GM23338 (cell line): Measurements from ENCODE around the gene LEMD2. TPM values are rescaled to one million over a fixed set of nuclear protein-coding genes. Genes with fewer than 3 reads are reported as not detected.

ENCODE experiments used
- ATAC-seq: fragments of 200-7000 bp; cut with Tn5 transposase; 3 replicates; pipeline ENCODE4 v1.9.1; 2020
- DNase-seq: peaks from one replicate; pipeline ENCODE4 v3.0.0-alpha.2; 2015; ENCODE audit warnings: low spot score
- H2AFZ ChIP-seq: fragments of 200-600 bp; sonication (generic); 2 replicates; pipeline ENCODE4 v1.8.0; 2016; ENCODE audit warnings: antibody characterized with exemption, mild to moderate bottlenecking, moderate library complexity
- H3F3A ChIP-seq: fragments of 200-600 bp; sonication (generic); replicated peaks from 2 replicates; pipeline ENCODE4 v1.8.0; 2017; ENCODE audit warnings: antibody characterized with exemption, mixed run types, low read depth
- H3K27ac ChIP-seq: fragments of 200-600 bp; sonication (generic); 2 replicates; pipeline ENCODE4 v1.6.1; 2016; ENCODE audit warnings: low read depth
- H3K27me3 ChIP-seq: fragments of 200-600 bp; sonication (generic); 2 replicates; pipeline ENCODE4 v1.8.0; 2016; ENCODE audit warnings: mild to moderate bottlenecking, mixed run types, moderate library complexity; ENCODE audit not compliant: insufficient read depth
- H3K36me3 ChIP-seq: fragments of 200-600 bp; sonication (generic); 2 replicates; pipeline ENCODE4 v1.8.0; 2016; ENCODE audit warnings: mild to moderate bottlenecking; ENCODE audit not compliant: insufficient read depth
- H3K4me1 ChIP-seq: fragments of 200-600 bp; sonication (generic); 2 replicates; pipeline ENCODE4 v1.8.0; 2016; ENCODE audit warnings: mild to moderate bottlenecking, moderate library complexity; ENCODE audit not compliant: insufficient read depth
- H3K4me2 ChIP-seq: fragments of 200-600 bp; sonication (generic); 2 replicates; pipeline ENCODE4 v1.7.1; 2017; ENCODE audit warnings: mixed run types
- H3K4me3 ChIP-seq: fragments of 200-600 bp; sonication (generic); 2 replicates; pipeline ENCODE4 v1.6.1; 2016; ENCODE audit warnings: mixed run types
- H3K79me2 ChIP-seq: fragments of 200-600 bp; sonication (generic); replicated peaks from 2 replicates; pipeline ENCODE4 v1.8.0; 2017; ENCODE audit warnings: mild to moderate bottlenecking; ENCODE audit not compliant: insufficient read depth
- H3K9me2 ChIP-seq: fragments of 200-600 bp; sonication (generic); 2 replicates; pipeline ENCODE4 v1.8.0; 2017; ENCODE audit not compliant: insufficient read depth
- H4K20me1 ChIP-seq: fragments of 200-600 bp; sonication (generic); replicated peaks from 2 replicates; pipeline ENCODE4 v1.8.0; 2017; ENCODE audit warnings: mild to moderate bottlenecking; ENCODE audit not compliant: insufficient read depth
- H3K27ac Mint-ChIP-seq: 2 replicates; pipeline ENCODE4 v1.8.0; 2020; ENCODE audit warnings: inconsistent platforms, mild to moderate bottlenecking, moderate library complexity, mixed read lengths
- H3K27me3 Mint-ChIP-seq: 3 replicates; pipeline ENCODE4 v1.8.0; 2022; ENCODE audit warnings: low read depth, mild to moderate bottlenecking, moderate library complexity, mixed read lengths, inconsistent platforms; ENCODE audit not compliant: insufficient read depth, poor library complexity
- H3K36me3 Mint-ChIP-seq: 3 replicates; pipeline ENCODE4 v1.8.0; 2021; ENCODE audit warnings: low read depth, mild to moderate bottlenecking, inconsistent platforms, moderate library complexity, mixed read lengths
- H3K4me1 Mint-ChIP-seq: 3 replicates; pipeline ENCODE4 v1.8.0; 2020; ENCODE audit warnings: mild to moderate bottlenecking, inconsistent platforms, mixed read lengths
- H3K4me3 Mint-ChIP-seq: 3 replicates; pipeline ENCODE4 v1.8.0; 2021; ENCODE audit warnings: moderate library complexity, mild to moderate bottlenecking, inconsistent platforms, mixed read lengths
- H3K9me3 Mint-ChIP-seq: 3 replicates; pipeline ENCODE4 v1.8.0; 2020; ENCODE audit warnings: moderate library complexity, mild to moderate bottlenecking, inconsistent platforms, mixed read lengths
- CREB1 ChIP-seq: fragments of 250-450 bp; sonication (Bioruptor Pico); IDR thresholded peaks from 2 replicates; pipeline ENCODE4 v1.5.0; 2020; ENCODE audit warnings: low read depth, mild to moderate bottlenecking, moderate library complexity
- EZH2 ChIP-seq: fragments of 200-600 bp; sonication (generic); IDR thresholded peaks from one replicate; pipeline ENCODE4 v1.8.0; 2017; ENCODE audit warnings: antibody characterized with exemption, mild to moderate bottlenecking, low read depth; ENCODE audit not compliant: unreplicated experiment
- JUNB ChIP-seq: IDR thresholded peaks from one replicate; pipeline ENCODE4 v1.6.1; 2016; ENCODE audit warnings: antibody characterized with exemption; ENCODE audit not compliant: unreplicated experiment
- NANOG ChIP-seq: IDR thresholded peaks from 2 replicates; pipeline ENCODE4 v1.6.1; 2016; ENCODE audit warnings: antibody characterized with exemption, borderline replicate concordance
- STAT1 ChIP-seq: IDR thresholded peaks from one replicate; pipeline ENCODE4 v1.6.1; 2016; ENCODE audit warnings: antibody characterized with exemption; ENCODE audit not compliant: unreplicated experiment
- ZNF114 ChIP-seq: fragments of 250-450 bp; sonication (Bioruptor Pico); IDR thresholded peaks from 2 replicates; pipeline ENCODE4 v1.5.0; 2020; ENCODE audit warnings: mild to moderate bottlenecking, moderate library complexity
- ZNF331 ChIP-seq: fragments of 250-450 bp; sonication (Bioruptor Pico); IDR thresholded peaks from 2 replicates; pipeline ENCODE4 v1.5.0; 2020; ENCODE audit warnings: low read depth, mild to moderate bottlenecking, moderate library complexity
- polyA plus RNA-seq: library from polyadenylated mRNA; unstranded; fragments of >200 nt; fragmentation: Nextera tagmentation; extraction: Ambion mirVana; gene quantifications from 2 replicates; pipeline ENCODE4 v1.2.1, GENCODE V29; 2016
- total RNA-seq: library from RNA; depleted of rRNA; stranded (reverse); fragments of >200 nt; shearing (Covaris generic); gene quantifications from 2 replicates; pipeline ENCODE4 v1.2.3, GENCODE V29; 2014
- TF ChIP-seq, protein P1 (sequence below): IDR thresholded peaks from 2 replicates; pipeline ENCODE4 v1.6.1; 2016; ENCODE audit warnings: antibody characterized with exemption
- TF ChIP-seq, protein P2 (sequence below): fragments of 250-450 bp; sonication (Bioruptor Pico); IDR thresholded peaks from 2 replicates; pipeline ENCODE4 v1.5.0; 2020; ENCODE audit warnings: mild to moderate bottlenecking, moderate library complexity
- TF ChIP-seq, protein P3 (sequence below): IDR thresholded peaks from one replicate; pipeline ENCODE4 v1.6.1; 2018; ENCODE audit warnings: antibody characterized with exemption; ENCODE audit not compliant: unreplicated experiment
- TF ChIP-seq, protein P4 (sequence below), 2 experiments: fragments of 200-600 bp in 1 of 2; sonication (generic) in 1 of 2; conservative IDR thresholded peaks; 2 replicates each; pipeline versions ENCODE4 v1.5.1 to v1.6.1; 2016 to 2017; ENCODE audit warnings: antibody characterized with exemption in 2 of 2, low read depth in 2 of 2, mild to moderate bottlenecking in 2 of 2, moderate library complexity in 1 of 2

Gene LEMD2
- total and polyA plus RNA-seq, 2 experiments from 2014 or later, result 28.6 to 64.7 TPM

DNA sequence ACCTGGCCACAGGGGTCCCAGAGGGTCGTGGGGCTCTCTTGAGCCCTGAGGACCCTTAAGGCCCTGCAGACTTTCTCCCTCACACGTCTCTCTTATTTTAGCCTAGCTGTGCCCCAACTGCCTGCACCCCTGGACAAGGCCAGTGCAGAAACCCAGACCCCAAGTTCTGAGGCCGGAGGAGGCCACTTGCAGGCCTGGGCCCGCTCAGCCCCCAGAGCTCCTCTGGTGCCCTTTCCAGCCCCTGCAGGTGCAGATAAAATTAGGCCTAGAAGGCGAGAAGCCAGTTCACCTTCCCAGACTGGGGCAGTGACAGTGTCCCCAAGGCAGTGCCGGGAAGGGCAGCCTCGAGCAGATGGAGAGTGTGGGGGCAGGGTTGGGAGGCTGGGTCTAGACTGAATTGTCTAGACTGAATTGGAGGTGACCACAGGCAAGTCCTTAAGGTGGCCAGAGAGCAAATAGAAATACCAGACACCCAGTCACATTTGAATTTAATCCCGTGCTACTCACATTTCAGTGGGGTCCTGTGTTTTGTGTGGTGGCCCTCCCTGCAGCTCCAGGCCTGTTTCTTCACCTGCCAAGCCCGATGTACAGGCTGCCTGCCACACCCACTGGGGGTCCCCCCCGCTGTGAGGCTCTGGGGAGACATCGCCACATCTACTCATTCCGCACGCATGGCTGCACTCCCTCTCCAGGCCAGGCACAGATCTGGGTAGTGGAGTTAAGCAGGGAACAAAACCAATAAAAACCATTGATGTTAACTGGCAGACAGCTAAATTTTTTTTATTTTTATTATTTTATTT is 33.7 kb downstream of the LEMD2 start:
- Histone ChIP-seq H4K20me1 (no peaks in the 10 kb centered on the region), H3K27me3 (no peaks in the 10 kb centered on the region), H3K27ac (no peak overlapping the region), H3K36me3 (no peaks in the 10 kb centered on the region), H3K9me2 (no peaks in the 10 kb centered on the region), H2AFZ (no peak overlapping the region), H3F3A (0 out of 2 replicates have a peak, but pooled peaks cover 3% of the 10 kb centered on the region), H3K4me2 (no peak overlapping the region), H3K79me2 (no peaks in the 10 kb centered on the region), H3K4me3 (no peak overlapping the region), H3K4me1 (no peaks in the 10 kb centered on the region)
- peaks cover 6% of the 10 kb centered on the region; the same call in 2 of the 3 replicates for H3K4me1 Mint-ChIP-seq
- TF ChIP-seq ZNF114 (CRISPR knock-in tag) (no peak), JUNB (no peak), STAT1 (no peak), ZNF331 (no peak), EZH2 (no peak), CREB1 (CRISPR knock-in tag) (no peak), NANOG (no peak)
- TF ChIP-seq, protein P1, sequence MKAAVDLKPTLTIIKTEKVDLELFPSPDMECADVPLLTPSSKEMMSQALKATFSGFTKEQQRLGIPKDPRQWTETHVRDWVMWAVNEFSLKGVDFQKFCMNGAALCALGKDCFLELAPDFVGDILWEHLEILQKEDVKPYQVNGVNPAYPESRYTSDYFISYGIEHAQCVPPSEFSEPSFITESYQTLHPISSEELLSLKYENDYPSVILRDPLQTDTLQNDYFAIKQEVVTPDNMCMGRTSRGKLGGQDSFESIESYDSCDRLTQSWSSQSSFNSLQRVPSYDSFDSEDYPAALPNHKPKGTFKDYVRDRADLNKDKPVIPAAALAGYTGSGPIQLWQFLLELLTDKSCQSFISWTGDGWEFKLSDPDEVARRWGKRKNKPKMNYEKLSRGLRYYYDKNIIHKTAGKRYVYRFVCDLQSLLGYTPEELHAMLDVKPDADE, result no peak
- TF ChIP-seq, protein P2, sequence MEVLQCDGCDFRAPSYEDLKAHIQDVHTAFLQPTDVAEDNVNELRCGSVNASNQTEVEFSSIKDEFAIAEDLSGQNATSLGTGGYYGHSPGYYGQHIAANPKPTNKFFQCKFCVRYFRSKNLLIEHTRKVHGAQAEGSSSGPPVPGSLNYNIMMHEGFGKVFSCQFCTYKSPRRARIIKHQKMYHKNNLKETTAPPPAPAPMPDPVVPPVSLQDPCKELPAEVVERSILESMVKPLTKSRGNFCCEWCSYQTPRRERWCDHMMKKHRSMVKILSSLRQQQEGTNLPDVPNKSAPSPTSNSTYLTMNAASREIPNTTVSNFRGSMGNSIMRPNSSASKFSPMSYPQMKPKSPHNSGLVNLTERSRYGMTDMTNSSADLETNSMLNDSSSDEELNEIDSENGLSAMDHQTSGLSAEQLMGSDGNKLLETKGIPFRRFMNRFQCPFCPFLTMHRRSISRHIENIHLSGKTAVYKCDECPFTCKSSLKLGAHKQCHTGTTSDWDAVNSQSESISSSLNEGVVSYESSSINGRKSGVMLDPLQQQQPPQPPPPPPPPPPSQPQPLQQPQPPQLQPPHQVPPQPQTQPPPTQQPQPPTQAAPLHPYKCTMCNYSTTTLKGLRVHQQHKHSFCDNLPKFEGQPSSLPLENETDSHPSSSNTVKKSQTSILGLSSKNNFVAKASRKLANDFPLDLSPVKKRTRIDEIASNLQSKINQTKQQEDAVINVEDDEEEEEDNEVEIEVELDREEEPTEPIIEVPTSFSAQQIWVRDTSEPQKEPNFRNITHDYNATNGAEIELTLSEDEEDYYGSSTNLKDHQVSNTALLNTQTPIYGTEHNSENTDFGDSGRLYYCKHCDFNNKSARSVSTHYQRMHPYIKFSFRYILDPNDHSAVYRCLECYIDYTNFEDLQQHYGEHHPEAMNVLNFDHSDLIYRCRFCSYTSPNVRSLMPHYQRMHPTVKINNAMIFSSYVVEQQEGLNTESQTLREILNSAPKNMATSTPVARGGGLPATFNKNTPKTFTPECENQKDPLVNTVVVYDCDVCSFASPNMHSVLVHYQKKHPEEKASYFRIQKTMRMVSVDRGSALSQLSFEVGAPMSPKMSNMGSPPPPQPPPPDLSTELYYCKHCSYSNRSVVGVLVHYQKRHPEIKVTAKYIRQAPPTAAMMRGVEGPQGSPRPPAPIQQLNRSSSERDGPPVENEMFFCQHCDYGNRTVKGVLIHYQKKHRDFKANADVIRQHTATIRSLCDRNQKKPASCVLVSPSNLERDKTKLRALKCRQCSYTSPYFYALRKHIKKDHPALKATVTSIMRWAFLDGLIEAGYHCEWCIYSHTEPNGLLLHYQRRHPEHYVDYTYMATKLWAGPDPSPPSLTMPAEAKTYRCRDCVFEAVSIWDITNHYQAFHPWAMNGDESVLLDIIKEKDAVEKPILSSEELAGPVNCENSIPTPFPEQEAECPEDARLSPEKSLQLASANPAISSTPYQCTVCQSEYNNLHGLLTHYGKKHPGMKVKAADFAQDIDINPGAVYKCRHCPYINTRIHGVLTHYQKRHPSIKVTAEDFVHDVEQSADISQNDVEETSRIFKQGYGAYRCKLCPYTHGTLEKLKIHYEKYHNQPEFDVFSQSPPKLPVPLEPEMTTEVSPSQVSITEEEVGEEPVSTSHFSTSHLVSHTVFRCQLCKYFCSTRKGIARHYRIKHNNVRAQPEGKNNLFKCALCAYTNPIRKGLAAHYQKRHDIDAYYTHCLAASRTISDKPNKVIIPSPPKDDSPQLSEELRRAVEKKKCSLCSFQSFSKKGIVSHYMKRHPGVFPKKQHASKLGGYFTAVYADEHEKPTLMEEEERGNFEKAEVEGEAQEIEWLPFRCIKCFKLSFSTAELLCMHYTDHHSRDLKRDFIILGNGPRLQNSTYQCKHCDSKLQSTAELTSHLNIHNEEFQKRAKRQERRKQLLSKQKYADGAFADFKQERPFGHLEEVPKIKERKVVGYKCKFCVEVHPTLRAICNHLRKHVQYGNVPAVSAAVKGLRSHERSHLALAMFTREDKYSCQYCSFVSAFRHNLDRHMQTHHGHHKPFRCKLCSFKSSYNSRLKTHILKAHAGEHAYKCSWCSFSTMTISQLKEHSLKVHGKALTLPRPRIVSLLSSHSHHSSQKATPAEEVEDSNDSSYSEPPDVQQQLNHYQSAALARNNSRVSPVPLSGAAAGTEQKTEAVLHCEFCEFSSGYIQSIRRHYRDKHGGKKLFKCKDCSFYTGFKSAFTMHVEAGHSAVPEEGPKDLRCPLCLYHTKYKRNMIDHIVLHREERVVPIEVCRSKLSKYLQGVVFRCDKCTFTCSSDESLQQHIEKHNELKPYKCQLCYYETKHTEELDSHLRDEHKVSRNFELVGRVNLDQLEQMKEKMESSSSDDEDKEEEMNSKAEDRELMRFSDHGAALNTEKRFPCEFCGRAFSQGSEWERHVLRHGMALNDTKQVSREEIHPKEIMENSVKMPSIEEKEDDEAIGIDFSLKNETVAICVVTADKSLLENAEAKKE (CRISPR knock-in tag), result no peak
- TF ChIP-seq, protein P3, sequence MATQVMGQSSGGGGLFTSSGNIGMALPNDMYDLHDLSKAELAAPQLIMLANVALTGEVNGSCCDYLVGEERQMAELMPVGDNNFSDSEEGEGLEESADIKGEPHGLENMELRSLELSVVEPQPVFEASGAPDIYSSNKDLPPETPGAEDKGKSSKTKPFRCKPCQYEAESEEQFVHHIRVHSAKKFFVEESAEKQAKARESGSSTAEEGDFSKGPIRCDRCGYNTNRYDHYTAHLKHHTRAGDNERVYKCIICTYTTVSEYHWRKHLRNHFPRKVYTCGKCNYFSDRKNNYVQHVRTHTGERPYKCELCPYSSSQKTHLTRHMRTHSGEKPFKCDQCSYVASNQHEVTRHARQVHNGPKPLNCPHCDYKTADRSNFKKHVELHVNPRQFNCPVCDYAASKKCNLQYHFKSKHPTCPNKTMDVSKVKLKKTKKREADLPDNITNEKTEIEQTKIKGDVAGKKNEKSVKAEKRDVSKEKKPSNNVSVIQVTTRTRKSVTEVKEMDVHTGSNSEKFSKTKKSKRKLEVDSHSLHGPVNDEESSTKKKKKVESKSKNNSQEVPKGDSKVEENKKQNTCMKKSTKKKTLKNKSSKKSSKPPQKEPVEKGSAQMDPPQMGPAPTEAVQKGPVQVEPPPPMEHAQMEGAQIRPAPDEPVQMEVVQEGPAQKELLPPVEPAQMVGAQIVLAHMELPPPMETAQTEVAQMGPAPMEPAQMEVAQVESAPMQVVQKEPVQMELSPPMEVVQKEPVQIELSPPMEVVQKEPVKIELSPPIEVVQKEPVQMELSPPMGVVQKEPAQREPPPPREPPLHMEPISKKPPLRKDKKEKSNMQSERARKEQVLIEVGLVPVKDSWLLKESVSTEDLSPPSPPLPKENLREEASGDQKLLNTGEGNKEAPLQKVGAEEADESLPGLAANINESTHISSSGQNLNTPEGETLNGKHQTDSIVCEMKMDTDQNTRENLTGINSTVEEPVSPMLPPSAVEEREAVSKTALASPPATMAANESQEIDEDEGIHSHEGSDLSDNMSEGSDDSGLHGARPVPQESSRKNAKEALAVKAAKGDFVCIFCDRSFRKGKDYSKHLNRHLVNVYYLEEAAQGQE, result no peak
- TF ChIP-seq, protein P4, sequence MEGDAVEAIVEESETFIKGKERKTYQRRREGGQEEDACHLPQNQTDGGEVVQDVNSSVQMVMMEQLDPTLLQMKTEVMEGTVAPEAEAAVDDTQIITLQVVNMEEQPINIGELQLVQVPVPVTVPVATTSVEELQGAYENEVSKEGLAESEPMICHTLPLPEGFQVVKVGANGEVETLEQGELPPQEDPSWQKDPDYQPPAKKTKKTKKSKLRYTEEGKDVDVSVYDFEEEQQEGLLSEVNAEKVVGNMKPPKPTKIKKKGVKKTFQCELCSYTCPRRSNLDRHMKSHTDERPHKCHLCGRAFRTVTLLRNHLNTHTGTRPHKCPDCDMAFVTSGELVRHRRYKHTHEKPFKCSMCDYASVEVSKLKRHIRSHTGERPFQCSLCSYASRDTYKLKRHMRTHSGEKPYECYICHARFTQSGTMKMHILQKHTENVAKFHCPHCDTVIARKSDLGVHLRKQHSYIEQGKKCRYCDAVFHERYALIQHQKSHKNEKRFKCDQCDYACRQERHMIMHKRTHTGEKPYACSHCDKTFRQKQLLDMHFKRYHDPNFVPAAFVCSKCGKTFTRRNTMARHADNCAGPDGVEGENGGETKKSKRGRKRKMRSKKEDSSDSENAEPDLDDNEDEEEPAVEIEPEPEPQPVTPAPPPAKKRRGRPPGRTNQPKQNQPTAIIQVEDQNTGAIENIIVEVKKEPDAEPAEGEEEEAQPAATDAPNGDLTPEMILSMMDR (conservative IDR thresholded peaks at IDR 0.05; ENCODE audit: low read depth in 2 of 2), result no peak
- H3K27me3 Mint-ChIP-seq, result peaks cover 11% of the 10 kb centered on the region
- H3K27ac Mint-ChIP-seq, result no peak overlapping the region; the same call in 1 of the 2 replicates
- H3K4me3 Mint-ChIP-seq, result no peak overlapping the region
- ATAC-seq (no peak), DNase-seq (no peak)
- no peaks in the 10 kb centered on the region; the same call in 2 of the 3 replicates for H3K9me3 Mint-ChIP-seq
- H3K36me3 Mint-ChIP-seq, result no peaks in the 10 kb centered on the region
